Neutrophil (primary cell): Measurements from ENCODE around the gene CCDC201.
"Not testable (repeated sequence)": the region's sequence is repeated elsewhere in the genome, so short reads cannot be mapped to it uniquely, and the experiment has no call there.

Source experiments
- H3K27ac ChIP-seq: fragments of 200-600 bp; sonication (generic); 2 replicates; pipeline ENCODE4 v1.5.1; 2016; ENCODE audit warnings: mild to moderate bottlenecking, moderate library complexity
- H3K27me3 ChIP-seq: fragments of 200-600 bp; sonication (generic); 2 replicates; pipeline ENCODE4 v1.6.0; 2016; ENCODE audit warnings: mild to moderate bottlenecking
- H3K36me3 ChIP-seq: fragments of 200-600 bp; sonication (generic); 2 replicates; pipeline ENCODE4 v1.5.1; 2017
- H3K4me1 ChIP-seq, 2 experiments: fragments of 200-600 bp in 1 of 2; sonication (generic) in 1 of 2; 1 replicate in 1 of 2; 2 replicates in 1 of 2; pipeline versions ENCODE4 v1.5.1 to v1.6.1; 2013 to 2016; ENCODE audit warnings: low read depth in 1 of 2, low read length in 1 of 2, mild to moderate bottlenecking in 1 of 2, moderate library complexity in 1 of 2; ENCODE audit not compliant: control insufficient read depth in 1 of 2, insufficient read depth in 1 of 2
- H3K4me3 ChIP-seq, 2 experiments: fragments of 200-600 bp in 1 of 2; sonication (generic) in 1 of 2; 1 replicate in 1 of 2; 2 replicates in 1 of 2; pipeline ENCODE4 v1.5.1; 2013 to 2016; ENCODE audit warnings: low read depth in 1 of 2, low read length in 1 of 2, mild to moderate bottlenecking in 1 of 2, moderate library complexity in 1 of 2
- H3K9me3 ChIP-seq: fragments of 200-600 bp; sonication (generic); 2 replicates; pipeline ENCODE4 v1.5.1; 2016
- TF ChIP-seq, protein P1 (sequence below): fragments of 200-600 bp; sonication (generic); IDR thresholded peaks from 2 replicates; pipeline ENCODE4 v1.5.1; 2016; ENCODE audit warnings: antibody characterized with exemption

Gene CCDC201

DNA sequence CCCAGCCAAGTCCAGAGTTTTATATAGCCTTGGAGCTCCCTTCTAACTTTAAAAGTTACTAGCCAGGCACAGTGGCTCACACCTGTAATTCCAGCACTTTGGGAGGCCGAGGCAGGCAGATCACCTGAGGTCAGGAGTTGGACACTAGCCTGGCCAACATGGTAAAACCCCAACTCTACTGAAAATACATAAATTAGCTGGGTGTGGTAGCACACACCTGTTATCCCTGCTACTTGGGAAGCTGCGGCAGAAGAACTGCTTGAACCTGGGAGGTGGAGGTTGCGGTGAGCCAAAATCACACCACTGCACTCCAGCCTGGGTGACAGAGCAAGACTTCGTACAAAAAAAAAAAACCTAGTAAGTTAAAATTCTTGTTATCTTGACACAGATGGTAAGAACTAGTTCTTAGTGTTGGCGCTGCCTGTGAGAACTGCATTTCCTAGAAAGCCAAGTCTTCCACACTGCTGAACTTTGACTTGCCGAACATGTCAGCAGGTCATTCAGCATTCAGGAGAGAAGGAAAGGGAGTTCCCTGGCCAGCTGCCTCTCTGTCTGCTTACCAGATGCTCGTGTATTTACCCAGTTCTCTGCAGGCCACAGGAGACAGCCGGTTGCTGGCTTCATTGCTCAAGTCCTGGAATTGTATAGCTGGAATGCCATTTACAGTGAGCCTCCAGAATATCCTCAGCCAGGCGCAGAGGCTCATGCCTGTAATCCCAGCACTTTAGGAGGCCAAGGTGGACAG lies 40.3 kb downstream of the CCDC201 start:
- not testable (repeated sequence) for H3K36me3 ChIP-seq, H3K27ac ChIP-seq

DNA sequence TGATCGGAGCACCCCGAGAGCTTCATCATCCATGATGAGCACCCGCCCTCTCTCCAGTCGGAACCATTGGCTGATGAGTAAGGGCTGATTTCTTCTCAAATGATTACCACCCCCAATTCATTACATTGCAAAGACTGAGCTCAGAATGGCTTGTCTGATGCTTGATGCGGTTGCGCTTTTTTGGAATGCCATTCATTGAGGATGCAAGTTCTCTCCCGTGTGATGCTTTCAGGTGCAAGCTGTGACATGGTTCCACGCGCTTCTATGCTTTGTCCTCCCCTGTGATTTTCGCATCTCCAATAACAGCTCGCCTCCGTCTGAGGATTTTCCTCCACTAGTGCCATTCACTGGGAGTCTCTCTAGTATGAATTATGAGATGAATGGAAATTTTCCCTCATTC lies 43.0 kb downstream of the CCDC201 start:
- H3K36me3 ChIP-seq, H3K27ac ChIP-seq, H3K9me3 ChIP-seq, H3K4me3 ChIP-seq, H3K4me1 ChIP-seq, H3K27me3 ChIP-seq: not testable (repeated sequence)

More for the DNA sequence above, 40.3 kb downstream of the CCDC201 start:
- not testable (repeated sequence) for H3K4me3 ChIP-seq, H3K9me3 ChIP-seq, H3K4me1 ChIP-seq, H3K27me3 ChIP-seq

DNA sequence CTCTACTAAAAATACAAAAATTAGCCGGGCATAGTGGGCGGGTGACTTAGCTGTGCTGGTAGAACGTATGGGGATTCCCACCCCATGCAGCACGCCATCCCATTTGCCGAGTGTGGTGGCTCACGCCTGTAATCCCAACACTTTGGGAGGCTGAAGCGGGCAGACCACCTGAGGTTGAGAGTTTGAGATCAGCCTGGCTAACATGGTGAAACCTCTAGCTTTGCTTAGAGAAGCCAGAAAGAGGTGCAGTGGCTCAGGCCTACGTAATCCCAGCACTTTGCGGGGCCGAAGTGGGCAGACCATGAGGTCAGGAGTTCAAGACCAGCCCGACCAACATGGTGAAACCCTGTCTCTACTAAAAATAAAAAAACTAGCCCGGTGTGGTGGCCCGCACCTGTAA lies 45.2 kb downstream of the CCDC201 start:
- not testable (repeated sequence) for H3K27me3 ChIP-seq, H3K27ac ChIP-seq, H3K36me3 ChIP-seq, H3K4me3 ChIP-seq, H3K9me3 ChIP-seq, H3K4me1 ChIP-seq

DNA sequence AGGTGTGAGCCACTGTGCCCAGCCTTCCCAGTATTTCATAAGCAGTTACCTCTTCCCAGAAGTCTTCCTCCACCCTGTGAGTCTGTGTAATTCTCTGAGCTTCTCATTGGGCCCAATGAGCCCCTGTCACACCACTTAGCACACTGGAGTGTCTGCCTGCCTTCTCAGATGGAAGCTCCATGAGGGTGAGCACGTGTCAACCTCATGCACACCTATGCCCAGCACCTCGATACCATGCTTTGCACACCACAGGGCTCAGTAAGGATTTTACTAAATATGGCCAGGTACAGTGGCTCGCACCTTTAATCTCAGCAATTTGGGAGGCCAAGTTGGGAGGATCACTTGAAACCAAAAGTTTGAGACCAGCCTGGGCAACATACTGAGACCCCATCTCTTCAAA lies 46.3 kb downstream of the CCDC201 start:
- not testable (repeated sequence) for H3K4me1 ChIP-seq, H3K27me3 ChIP-seq, H3K27ac ChIP-seq

DNA sequence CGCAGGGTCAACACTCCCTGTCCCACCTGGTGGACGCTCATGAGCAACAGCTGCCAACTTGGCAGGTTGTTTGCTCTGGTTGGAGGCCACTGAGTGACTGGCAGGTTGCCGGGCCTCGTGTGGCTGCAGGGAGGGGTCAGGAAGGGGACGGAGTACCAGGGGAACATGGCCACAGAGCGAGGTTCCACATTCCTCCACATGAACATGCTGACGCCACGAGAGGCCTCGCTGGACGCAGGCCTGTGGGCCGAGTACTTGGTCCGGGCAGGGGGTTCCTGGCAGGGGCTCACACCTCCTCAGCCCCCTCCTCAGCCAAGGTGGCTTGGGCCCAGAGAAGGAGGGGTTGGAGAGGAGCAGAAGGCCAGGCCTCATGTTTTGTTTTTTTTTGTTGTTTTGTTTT lies 54.1 kb downstream of the CCDC201 start:
- H3K27ac ChIP-seq, H3K4me1 ChIP-seq, H3K4me3 ChIP-seq, H3K9me3 ChIP-seq, H3K27me3 ChIP-seq, H3K36me3 ChIP-seq: not testable (repeated sequence)

More for the DNA sequence above, 46.3 kb downstream of the CCDC201 start:
- not testable (repeated sequence) for H3K36me3 ChIP-seq, H3K4me3 ChIP-seq, H3K9me3 ChIP-seq

DNA sequence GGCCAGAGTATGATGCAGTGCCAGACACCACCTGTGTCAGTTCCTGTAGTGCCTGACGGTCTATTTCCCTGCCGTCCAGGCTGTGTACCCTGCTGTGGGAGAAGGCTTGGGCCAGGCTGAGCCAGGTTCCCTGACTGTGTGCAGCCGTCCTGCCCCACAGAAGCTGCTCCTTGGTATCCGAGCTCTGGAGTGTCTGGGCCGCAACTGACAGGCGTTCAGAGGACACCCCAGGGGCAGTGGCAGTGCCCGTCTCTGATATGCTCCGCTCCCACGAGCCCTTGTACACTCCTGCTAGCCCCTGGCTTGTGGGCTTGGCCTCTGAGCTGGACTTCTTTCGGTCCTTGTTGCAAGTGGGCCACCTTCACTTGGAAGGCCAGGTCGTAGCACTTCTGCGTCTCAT lies 55.0 kb downstream of the CCDC201 start:
- H3K27ac ChIP-seq, H3K27me3 ChIP-seq, H3K9me3 ChIP-seq, H3K4me1 ChIP-seq, H3K4me3 ChIP-seq, H3K36me3 ChIP-seq: not testable (repeated sequence)

DNA sequence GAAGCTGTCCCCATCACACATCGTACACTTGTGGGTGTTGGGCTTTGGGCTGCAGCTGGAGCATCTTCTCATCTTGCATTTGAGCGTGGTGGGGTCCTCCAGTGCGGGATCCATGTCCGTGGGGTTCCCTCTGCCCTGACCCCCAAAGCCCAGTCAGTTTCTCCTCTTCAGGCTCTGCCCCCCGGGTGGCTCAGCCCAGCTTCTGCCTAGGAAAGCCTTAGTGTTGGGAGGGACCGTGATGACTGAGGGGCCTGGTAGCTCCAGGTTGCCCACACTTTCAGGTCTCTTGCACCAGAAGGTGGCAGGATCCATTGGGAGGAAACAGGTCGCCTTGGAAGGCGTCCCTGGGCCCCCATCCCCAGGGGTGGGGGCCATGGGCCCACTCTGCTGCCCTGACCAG lies 55.9 kb downstream of the CCDC201 start:
- not testable (repeated sequence) for H3K4me1 ChIP-seq, H3K27me3 ChIP-seq, H3K27ac ChIP-seq, H3K4me3 ChIP-seq, H3K36me3 ChIP-seq, H3K9me3 ChIP-seq

DNA sequence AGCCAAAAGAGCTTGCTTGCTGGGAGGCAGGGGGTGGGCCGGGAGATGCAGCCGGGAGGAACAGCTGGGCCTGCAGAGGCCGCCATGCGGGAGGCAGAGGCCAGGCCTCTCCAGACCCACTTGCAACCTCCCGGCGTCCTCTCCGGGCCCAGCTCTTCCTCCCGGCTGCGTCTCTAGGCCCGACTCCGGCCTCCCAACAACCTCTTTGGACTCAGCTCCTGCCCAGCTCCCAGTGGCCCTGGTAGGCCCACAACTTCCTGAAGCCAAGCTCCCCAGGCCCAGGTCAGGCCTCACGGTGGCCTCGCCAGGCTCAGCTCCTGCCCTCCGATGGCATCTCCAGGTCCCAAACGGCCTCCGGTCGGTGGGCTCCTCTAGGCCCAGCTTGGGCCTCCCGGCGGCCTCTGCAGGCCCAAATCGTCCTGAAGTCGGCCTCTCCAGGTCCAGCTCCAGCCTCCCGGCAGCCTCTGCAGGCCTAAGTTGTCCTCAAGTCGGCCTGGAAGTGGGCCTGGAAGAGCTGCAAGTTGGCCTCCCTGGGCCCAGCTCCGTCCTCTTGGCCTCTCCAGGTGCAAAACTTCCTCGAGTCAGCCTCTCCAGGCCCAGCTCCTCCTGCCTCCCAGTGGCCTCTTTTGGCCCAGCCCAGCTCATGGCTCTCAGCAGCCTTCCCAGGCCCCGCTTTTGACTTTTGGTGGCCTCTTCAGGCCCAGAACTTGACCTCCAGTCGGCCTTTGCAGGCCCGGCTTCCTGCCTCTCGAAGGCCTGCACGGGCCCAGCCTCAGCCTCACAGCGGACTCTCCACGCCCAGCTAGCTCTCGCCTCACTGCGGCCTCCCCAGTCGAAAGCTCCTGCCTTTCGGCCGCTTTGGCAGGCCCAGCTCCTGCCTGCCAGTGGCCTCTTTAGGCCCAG lies 58.4 kb downstream of the CCDC201 start:
- H3K4me3 ChIP-seq, H3K27me3 ChIP-seq, H3K4me1 ChIP-seq, H3K27ac ChIP-seq, H3K36me3 ChIP-seq, H3K9me3 ChIP-seq: not testable (repeated sequence)

DNA sequence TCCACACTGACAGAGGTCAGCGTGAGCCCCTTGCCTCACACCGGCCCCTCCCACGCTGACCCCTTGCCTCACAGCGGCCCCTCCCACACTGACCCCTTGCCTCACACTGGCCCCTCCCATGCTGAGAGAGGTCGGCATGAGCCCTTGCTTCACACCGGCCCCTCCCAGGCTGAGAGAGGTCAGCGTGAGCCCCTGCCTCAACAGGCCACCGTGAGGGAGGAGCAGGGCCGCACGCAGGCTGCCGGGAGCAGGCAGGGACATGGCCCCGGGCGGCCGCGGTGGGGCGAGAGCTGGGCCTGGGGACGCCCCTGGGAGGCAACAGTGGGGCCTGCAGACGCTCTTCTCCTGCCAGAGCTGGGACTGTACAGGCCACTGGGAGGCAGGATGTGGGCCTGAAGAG lies 59.1 kb downstream of the CCDC201 start:
- not testable (repeated sequence) for H3K4me3 ChIP-seq, H3K9me3 ChIP-seq, H3K4me1 ChIP-seq, H3K36me3 ChIP-seq, H3K27me3 ChIP-seq, H3K27ac ChIP-seq

DNA sequence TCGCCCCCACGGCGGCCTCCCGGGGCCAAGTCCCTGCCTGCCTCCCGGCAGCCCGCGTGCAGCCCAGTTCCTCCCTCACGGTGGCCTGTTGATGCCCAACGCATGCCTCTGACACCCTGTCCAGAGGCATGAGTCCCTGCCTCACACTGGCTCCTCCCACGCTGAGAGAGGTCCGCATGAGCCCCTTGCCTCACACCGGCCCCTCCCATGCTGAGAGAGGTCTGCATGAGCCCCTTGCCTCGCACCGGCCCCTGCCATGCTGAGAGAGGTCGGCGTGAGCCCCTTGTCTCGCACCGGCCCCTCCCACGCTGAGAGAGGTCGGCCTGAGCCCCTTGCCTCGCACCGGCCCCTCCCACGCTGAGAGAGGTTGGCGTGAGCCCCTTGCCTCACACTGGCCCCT lies 59.9 kb downstream of the CCDC201 start:
- no peak overlapping the region for H3K27ac ChIP-seq
- H3K4me3 ChIP-seq, result no peak overlapping the region
- H3K36me3 ChIP-seq, result no peaks in the 10 kb centered on the region
- H3K9me3 ChIP-seq, result no peaks in the 10 kb centered on the region
- no peaks in the 10 kb centered on the region for H3K4me1 ChIP-seq
- no peaks in the 10 kb centered on the region for H3K27me3 ChIP-seq
- TF ChIP-seq, protein P1, sequence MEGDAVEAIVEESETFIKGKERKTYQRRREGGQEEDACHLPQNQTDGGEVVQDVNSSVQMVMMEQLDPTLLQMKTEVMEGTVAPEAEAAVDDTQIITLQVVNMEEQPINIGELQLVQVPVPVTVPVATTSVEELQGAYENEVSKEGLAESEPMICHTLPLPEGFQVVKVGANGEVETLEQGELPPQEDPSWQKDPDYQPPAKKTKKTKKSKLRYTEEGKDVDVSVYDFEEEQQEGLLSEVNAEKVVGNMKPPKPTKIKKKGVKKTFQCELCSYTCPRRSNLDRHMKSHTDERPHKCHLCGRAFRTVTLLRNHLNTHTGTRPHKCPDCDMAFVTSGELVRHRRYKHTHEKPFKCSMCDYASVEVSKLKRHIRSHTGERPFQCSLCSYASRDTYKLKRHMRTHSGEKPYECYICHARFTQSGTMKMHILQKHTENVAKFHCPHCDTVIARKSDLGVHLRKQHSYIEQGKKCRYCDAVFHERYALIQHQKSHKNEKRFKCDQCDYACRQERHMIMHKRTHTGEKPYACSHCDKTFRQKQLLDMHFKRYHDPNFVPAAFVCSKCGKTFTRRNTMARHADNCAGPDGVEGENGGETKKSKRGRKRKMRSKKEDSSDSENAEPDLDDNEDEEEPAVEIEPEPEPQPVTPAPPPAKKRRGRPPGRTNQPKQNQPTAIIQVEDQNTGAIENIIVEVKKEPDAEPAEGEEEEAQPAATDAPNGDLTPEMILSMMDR, result no peak

DNA sequence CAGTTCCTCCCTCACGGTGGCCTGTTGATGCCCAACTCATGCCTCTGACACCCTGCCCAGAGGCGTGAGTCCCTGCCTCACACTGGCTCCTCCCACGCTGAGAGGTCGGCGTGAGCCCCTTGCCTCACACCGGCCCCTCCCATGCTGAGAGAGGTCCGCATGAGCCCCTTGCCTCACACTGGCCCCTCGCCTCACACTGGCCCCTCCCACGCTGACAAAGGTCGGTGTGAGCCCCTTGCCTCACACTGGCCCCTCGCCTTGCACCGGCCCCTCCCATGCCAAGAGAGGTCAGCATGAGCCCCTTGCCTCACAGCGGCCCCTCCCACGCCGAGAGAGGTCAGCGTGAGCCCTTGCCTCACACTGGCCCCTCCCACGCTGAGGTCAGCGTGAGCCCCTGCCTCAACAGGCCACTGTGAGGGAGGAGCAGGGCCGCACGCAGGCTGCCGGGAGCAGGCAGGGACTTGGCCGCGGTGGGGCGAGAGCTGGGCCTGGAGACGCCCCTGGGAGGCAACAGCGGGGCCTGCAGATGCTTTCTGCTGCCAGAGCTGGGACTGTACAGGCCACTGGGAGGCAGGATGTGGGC lies 61.1 kb downstream of the CCDC201 start:
- not testable (repeated sequence) for H3K27ac ChIP-seq, H3K4me3 ChIP-seq, H3K9me3 ChIP-seq, H3K27me3 ChIP-seq, H3K4me1 ChIP-seq, H3K36me3 ChIP-seq

DNA sequence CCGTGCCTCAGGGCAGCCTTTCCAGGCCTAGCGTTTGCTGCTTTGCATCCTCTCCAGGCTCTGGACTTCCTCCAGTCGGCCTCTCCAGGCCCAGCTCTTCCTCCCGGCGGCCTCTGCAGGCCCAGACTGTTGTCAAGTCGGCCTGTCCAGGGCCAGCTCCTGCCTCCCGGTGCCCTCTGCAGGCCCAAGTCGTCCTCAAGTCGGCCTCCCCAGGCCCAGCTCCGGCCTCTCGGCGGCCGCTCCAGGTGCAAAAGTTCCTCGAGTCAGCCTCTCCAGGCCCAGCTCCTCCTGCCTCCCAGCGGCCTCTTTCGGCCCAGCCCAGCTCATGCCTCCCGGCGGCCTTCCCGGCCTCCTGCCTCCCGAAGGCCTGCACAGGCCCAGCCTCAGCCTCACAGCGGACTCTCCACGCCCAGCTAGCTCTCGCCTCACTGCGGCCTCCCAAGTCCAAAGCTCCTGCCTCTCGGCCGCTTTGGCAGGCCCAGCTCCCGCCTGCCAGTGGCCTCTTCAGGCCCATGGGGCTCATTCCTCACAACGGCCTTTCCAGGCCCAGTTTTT lies 62.4 kb downstream of the CCDC201 start:
- H3K4me1 ChIP-seq, H3K4me3 ChIP-seq, H3K27me3 ChIP-seq, H3K36me3 ChIP-seq, H3K27ac ChIP-seq, H3K9me3 ChIP-seq: not testable (repeated sequence)
